Measurements from ENCODE around the gene MTA1. TPM values are rescaled to one million over a fixed set of nuclear protein-coding genes. Genes with fewer than 3 reads are reported as not detected.

The MTA1 gene
- total RNA-seq, 2 experiments from 2014 or later = 107 to 113 TPM

DNA sequence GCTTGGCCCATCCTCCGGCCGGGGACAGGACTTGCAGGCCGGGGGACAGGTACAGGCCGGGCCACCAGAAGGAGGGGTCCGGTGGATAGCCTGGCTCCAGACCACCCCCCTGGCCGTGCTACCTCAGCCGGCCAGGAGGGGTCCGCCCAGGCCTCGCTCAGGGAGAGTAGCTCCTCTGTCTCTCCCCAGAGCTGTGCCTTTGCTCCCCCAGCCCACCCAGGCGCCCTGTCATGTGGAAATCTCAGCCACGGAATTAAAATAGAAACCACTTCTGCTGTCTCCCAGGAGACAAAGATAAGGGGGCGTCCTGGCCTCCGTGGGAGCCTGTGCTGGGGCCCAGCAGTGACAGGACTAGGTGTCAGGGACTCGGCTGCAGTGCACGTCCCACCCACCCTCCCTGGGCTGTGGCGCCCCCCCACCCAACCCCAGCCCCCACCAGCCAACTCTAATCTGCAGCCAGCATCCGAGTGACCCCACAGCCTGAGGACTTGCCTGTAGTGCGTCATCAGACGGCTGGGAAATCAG is 51.7 kb downstream of the MTA1 start:
- Histone ChIP-seq H3K36me3 (ENCODE audit: insufficient read depth, low read length) (peaks cover 9% of the 10 kb centered on the region), H3K27ac (ENCODE audit: low read depth in 1 of 2, low read length in 2 of 2) (no peak overlapping the region), H3K9me3 (ENCODE audit: control insufficient read depth in 1 of 2, insufficient read depth in 1 of 2, low read length in 2 of 2) (no peaks in the 10 kb centered on the region), H3K27me3 (ENCODE audit: control insufficient read depth in 1 of 2, insufficient read depth in 2 of 2, low read length in 2 of 2) (peaks cover 10% of the 10 kb centered on the region in 2 experiments), H3K4me3 (ENCODE audit: low read length) (no peak overlapping the region), H3K4me1 (ENCODE audit: insufficient read depth, low read length) (peaks cover 34% of the 10 kb centered on the region)
- no peak for DNase-seq
- intact Hi-C loops (cut with DNase I, micrococcal nuclease) = no loop called here
- ChIA-PET POLR2A (interaction anchor here (1.2 kb wide), 2 partner anchors 11 to 19 kb away, joined by 3 to 5 read pairs; no protein-coding TSS in a partner anchor), CTCF (interaction anchor here (1.2 to 4.6 kb wide), 4 partner anchors 10 to 100 kb away, joined by 4 to 28 read pairs (median 8); partner anchors contain the start of gene TEDC1)
- no peak overlapping the region for H3K4me3 Mint-ChIP-seq
- no peaks in the 10 kb centered on the region for H3K9me3 Mint-ChIP-seq
- no peak overlapping the region for H3K27ac Mint-ChIP-seq
- TF ChIP-seq, protein P1, sequence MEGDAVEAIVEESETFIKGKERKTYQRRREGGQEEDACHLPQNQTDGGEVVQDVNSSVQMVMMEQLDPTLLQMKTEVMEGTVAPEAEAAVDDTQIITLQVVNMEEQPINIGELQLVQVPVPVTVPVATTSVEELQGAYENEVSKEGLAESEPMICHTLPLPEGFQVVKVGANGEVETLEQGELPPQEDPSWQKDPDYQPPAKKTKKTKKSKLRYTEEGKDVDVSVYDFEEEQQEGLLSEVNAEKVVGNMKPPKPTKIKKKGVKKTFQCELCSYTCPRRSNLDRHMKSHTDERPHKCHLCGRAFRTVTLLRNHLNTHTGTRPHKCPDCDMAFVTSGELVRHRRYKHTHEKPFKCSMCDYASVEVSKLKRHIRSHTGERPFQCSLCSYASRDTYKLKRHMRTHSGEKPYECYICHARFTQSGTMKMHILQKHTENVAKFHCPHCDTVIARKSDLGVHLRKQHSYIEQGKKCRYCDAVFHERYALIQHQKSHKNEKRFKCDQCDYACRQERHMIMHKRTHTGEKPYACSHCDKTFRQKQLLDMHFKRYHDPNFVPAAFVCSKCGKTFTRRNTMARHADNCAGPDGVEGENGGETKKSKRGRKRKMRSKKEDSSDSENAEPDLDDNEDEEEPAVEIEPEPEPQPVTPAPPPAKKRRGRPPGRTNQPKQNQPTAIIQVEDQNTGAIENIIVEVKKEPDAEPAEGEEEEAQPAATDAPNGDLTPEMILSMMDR (IDR thresholded peaks at IDR 0.05) = no peak
- H3K4me1 Mint-ChIP-seq (ENCODE audit: low read depth) = peaks cover 4% of the 10 kb centered on the region
- no peak for ATAC-seq (ENCODE audit: poor library complexity)
- H3K36me3 Mint-ChIP-seq (ENCODE audit: low read depth) = no peaks in the 10 kb centered on the region
- H3K27me3 Mint-ChIP-seq = no peaks in the 10 kb centered on the region

- H3K27ac ChIP-seq (ENCODE audit: low read depth in 1 of 2, low read length in 2 of 2) = no peak overlapping the region
- H3K27me3 ChIP-seq (ENCODE audit: control insufficient read depth in 1 of 2, insufficient read depth in 2 of 2, low read length in 2 of 2) = peaks cover 10% of the 10 kb centered on the region in 2 experiments
- ChIA-PET POLR2A (interaction anchor here (0.5 to 1.2 kb wide), 3 partner anchors 10 to 608 kb away, joined by 3 to 5 read pairs (median 3); no protein-coding TSS in a partner anchor), CTCF (interaction anchor here (2.0 to 4.6 kb wide), 3 partner anchors 9 to 101 kb away, joined by 8 to 28 read pairs (median 8); partner anchors contain the start of gene TEDC1)
- H3K36me3 Mint-ChIP-seq (ENCODE audit: low read depth) = no peaks in the 10 kb centered on the region
- H3K9me3 ChIP-seq (ENCODE audit: control insufficient read depth in 1 of 2, insufficient read depth in 1 of 2, low read length in 2 of 2) = peaks cover 0 to 5% of the 10 kb centered on the region in 2 experiments
- no peak overlapping the region for H3K4me3 ChIP-seq (ENCODE audit: low read length)
- H3K27ac Mint-ChIP-seq = no peak overlapping the region
- no peak for DNase-seq
- no peaks in the 10 kb centered on the region for H3K9me3 Mint-ChIP-seq
- intact Hi-C loops (cut with DNase I, micrococcal nuclease) = no loop called here
- H3K36me3 ChIP-seq (ENCODE audit: insufficient read depth, low read length) = peaks cover 9% of the 10 kb centered on the region
- peaks cover 40% of the 10 kb centered on the region for H3K4me1 ChIP-seq (ENCODE audit: insufficient read depth, low read length)
- ATAC-seq (ENCODE audit: poor library complexity) = no peak
- TF ChIP-seq, protein P1 (IDR thresholded peaks at IDR 0.05) = no peak
- H3K4me1 Mint-ChIP-seq (ENCODE audit: low read depth) = peaks cover 9% of the 10 kb centered on the region
- H3K27me3 Mint-ChIP-seq = no peaks in the 10 kb centered on the region
- no peak overlapping the region for H3K4me3 Mint-ChIP-seq
These were observed 52.3 kb downstream of the MTA1 start for GRCh38 chr14:105471823-105472485.

DNA sequence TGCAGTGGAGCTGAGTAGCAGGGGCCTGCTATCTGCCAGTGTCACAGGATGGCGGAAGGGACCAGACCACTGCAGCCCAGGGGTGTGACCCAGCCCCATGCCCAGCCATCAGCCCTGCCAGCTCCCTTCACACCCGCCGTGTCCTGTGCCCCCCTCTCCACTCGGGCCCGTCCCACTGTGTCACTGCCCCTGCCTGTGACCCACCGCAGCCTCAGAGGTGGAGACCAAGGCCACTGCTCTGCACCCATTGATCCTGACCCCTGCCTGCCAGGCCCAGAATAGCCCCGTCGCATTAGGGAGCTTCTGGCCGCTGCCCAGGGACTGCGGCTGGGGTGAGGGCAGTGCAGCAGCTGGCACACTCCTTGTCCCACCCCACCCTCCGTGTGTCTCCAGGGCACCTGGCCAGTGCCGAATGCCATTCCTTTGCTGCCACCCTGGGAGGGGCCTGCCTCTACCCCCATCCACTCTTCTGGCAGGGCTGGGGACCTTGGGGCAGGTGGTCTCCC is 52.9 kb downstream of the MTA1 start:
- ChIA-PET POLR2A (interaction anchor here (0.5 to 1.6 kb wide), 4 partner anchors 10 to 609 kb away, joined by 3 to 5 read pairs (median 4); no protein-coding TSS in a partner anchor), CTCF (interaction anchor here (2.0 to 4.6 kb wide), 3 partner anchors 8 to 101 kb away, joined by 8 to 28 read pairs (median 8); partner anchors contain the start of gene TEDC1)
- Mint-ChIP-seq H3K27ac (no peak overlapping the region), H3K9me3 (no peaks in the 10 kb centered on the region), H3K36me3 (ENCODE audit: low read depth) (no peaks in the 10 kb centered on the region), H3K27me3 (no peaks in the 10 kb centered on the region), H3K4me1 (ENCODE audit: low read depth) (peaks cover 15% of the 10 kb centered on the region), H3K4me3 (no peak overlapping the region)
- TF ChIP-seq, protein P1 (IDR thresholded peaks at IDR 0.05) = no peak
- no peak overlapping the region for H3K4me3 ChIP-seq (ENCODE audit: low read length)
- no peak overlapping the region for H3K27ac ChIP-seq (ENCODE audit: low read depth in 1 of 2, low read length in 2 of 2)
- DNase-seq (no peak), ATAC-seq (ENCODE audit: poor library complexity) (no peak)
- H3K27me3 ChIP-seq (ENCODE audit: control insufficient read depth in 1 of 2, insufficient read depth in 2 of 2, low read length in 2 of 2) = peaks cover 10% of the 10 kb centered on the region in 2 experiments
- intact Hi-C loops (cut with DNase I, micrococcal nuclease) = no loop called here
- H3K9me3 ChIP-seq (ENCODE audit: control insufficient read depth in 1 of 2, insufficient read depth in 1 of 2, low read length in 2 of 2) = peaks cover 0 to 11% of the 10 kb centered on the region in 2 experiments
- H3K4me1 ChIP-seq (ENCODE audit: insufficient read depth, low read length) = peaks cover 46% of the 10 kb centered on the region
- H3K36me3 ChIP-seq (ENCODE audit: insufficient read depth, low read length) = peaks cover 9% of the 10 kb centered on the region
